HG03520 (cell line): ENCODE results near the gene SPNS1.

Source experiments
- ATAC-seq: cut with Tn5 transposase; IDR thresholded peaks from one replicate; pipeline ENCODE4 v1.9.1; 2021; ENCODE audit warnings: mild to moderate bottlenecking, moderate library complexity; ENCODE audit not compliant: unreplicated experiment

SPNS1 gene

DNA sequence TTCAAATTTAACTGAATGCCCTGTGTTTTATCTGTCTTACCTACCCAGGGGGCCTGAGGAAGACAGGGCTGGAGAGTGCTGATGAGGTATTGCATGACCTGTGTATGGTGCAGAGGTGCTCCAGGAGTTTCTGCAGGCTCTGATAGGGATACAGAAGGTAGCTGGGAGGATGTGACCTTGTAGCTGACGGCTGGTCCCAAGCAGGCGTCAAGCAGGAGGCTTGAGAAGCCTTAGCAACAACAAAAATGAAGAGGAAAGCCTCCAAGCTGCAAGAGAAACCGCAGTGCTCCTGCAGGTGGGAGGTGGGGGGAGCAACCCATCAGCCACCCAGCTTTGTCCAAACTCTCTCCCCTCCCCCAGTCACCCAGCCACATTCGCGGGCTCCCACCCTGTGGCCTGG lies 50.6 kb downstream of the SPNS1 start:
- ATAC-seq: no peak

DNA sequence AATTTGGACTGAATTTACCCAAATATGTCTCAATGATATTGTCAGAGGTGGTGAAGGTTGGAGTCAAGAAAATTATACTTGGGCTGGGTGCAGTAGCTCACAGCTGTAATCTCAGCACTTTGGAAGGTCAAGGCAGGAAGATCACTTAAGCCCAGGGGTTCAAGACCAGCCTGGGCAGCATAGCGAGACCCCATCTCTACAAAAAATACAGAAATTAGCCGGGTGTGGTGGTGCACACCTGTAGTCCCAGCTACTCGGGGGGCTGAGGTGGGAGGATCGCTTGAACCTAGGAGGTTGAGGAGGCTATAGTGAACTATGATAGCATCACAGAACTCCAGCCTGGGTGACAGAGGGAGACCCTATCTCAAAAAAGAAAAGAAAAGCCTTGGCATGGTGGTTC lies 51.2 kb downstream of the SPNS1 start:
- ATAC-seq: no peak

DNA sequence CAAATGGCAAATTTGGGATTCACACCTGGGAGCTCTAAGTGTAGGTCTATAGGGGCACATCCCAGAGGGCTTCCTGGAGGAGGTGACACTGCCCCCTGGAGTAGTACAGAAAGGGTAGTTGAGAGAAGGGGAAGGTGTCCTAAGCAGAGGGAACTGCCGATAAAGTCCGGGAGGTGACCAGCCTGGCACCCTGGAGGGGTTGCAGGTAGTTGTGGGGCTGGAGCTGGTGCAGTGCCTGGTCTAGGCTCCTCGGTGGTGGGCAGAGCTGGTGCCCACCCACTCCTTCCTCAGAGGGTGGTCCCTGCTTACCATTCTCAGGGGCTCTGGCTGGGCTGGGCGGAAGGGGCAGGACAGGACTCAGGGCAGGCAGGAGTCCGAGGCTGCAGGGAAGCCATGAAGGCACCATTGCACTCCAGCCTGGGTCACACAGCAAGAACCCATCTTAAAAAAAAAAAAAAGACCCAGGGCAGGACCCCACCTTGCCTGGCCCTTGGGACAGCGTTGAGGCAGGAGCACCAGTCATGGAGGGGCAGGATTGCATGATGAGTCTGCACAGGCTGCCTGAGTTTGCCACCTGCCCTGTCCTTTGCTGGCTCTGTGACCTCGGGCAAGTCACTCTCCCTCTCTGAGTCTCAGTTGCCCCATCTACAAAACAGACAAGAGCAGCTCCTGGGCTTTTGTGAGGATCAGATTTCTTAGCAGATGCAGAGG lies 54.0 kb downstream of the SPNS1 start:
- no peak for ATAC-seq

DNA sequence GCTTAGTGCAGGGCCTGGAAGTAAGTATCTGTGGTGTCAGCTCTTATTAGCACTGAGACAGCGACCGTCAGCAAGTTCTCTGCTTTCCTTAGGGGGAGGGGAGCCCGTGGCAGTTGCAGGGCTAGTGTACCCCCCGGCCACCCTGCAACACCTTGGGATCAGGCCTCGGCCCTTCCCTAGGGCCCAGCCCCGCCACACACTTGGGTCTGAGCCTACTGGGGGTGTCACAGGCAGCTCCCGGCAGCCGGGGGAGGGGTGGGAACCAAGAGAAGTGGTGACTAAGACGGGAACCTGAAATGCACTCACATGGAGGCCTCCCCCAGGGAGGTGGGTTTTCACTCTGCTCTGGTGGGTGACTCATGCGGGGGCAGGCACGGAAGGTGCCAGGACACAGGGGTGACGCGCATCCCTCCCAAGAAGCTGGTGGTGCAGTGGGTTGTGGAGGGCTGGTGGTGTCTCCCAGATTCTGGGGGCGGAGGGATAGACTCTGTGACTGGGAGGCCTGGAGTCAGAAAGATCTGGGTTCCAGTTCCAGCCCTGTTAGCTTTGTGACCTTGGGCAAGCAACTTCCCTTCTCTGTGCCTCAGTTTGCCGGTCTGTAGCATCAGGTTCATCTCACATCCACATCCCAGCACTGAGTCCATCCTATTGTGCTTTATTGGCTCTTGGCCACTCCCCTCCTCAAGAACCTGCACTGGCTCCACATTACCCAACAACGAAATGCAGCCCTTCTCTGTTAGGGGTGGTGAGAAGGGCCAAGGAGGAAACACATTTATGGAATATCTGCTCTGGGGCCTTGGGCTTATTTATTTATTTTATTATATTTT lies 54.8 kb downstream of the SPNS1 start:
- no peak for ATAC-seq

DNA sequence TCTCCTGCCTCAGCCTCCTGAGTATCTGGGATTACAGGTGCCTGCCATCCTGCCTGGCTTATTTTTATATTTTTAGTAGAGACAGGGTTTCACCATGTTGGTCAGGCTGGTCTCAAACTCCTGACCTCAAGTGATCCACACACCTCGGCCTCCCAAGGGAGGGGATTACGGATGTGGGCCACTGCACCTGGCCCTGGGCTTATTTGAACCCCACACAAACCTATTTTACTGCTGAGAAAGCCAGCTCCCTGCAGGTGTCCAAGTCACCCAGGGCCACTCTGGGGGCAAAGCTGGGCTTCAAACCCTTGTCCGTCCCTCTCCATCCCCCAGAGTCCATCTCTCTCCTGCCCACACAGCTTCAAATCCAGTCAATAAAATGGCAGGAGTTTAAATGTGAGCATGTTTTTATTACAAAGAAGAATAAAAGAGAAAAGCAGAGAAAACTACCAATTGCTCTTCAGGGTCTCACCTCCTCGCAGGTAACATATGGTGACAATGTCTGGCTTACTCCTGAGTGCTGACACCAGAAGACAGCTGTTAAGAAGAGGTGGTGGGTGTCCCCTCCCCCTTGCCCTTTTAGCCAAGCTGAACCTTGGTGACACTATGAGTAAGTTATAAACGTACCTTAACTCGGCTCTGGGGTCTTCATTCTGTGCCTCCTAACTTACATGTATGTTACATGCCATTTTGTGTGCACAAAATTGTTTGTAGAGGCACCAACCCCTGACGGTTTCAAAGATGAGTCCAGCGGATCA lies 55.7 kb downstream of the SPNS1 start:
- ATAC-seq: no peak
